ENCODE results near the gene TUBB4A. TPM values are rescaled to one million over a fixed set of nuclear protein-coding genes. Genes with fewer than 3 reads are reported as not detected.

Gene TUBB4A
- total RNA-seq, 2 experiments from 2014 or later, result 4.8 to 5.1 TPM

GRCh38 chr19:6451583-6452222 lies 50.4 kb downstream of the TUBB4A start:
- H3K9me3 Mint-ChIP-seq (ENCODE audit: low read depth), result peaks cover 18% of the 10 kb centered on the region
- no peaks in the 10 kb centered on the region for H3K4me1 Mint-ChIP-seq
- ChIA-PET POLR2A (no interaction called here), CTCF (interaction anchor here (1.0 kb wide), 1 partner anchor 73 kb away, joined by 3 read pairs; no protein-coding TSS in a partner anchor)
- H3K36me3 Mint-ChIP-seq (ENCODE audit: low read depth), result peaks cover 43% of the 10 kb centered on the region
- no peak overlapping the region for H3K4me3 Mint-ChIP-seq
- H3K27me3 Mint-ChIP-seq, result no peaks in the 10 kb centered on the region
- intact Hi-C loops (cut with DNase I, micrococcal nuclease), result no loop called here
- H3K27ac Mint-ChIP-seq, result no peak overlapping the region
- DNase-seq, result no peak
- ATAC-seq, result no peak

- DNase-seq (no peak), ATAC-seq (no peak)
- Mint-ChIP-seq H3K4me1 (no peaks in the 10 kb centered on the region), H3K4me3 (no peak overlapping the region), H3K9me3 (ENCODE audit: low read depth) (peaks cover 11% of the 10 kb centered on the region), H3K27ac (no peak overlapping the region), H3K36me3 (ENCODE audit: low read depth) (peaks cover 34% of the 10 kb centered on the region), H3K27me3 (no peaks in the 10 kb centered on the region)
- POLR2A ChIA-PET, result no interaction called here
- CTCF ChIA-PET, result no interaction called here
- intact Hi-C loops (cut with DNase I, micrococcal nuclease), result no loop called here
Observed at GRCh38 chr19:6450166-6450565, 51.9 kb downstream of the TUBB4A start.

DNA sequence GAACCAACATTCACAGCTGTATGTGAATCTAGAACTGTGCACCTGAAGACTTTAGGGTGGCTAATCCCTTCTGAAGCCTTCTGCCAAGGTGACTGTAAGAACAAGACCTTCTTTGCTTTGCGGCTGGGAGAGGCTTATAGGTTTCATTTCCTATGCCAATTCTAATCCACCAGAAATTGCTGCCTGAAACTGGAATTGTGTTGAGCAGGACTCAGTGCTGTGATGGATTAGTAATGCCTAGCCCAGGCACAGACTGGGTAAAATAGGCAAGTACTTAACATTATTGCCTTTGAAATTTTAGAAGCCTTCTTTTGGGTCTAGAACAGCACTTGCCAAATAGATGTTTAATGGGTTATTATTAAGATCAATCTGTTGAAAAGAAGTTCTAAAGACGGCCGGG lies 54.1 kb downstream of the TUBB4A start:
- DNase-seq (no peak), ATAC-seq (no peak)
- Mint-ChIP-seq H3K36me3 (ENCODE audit: low read depth) (peaks cover 17% of the 10 kb centered on the region), H3K4me1 (no peaks in the 10 kb centered on the region), H3K4me3 (no peak overlapping the region), H3K9me3 (ENCODE audit: low read depth) (peaks cover 1% of the 10 kb centered on the region), H3K27ac (no peak overlapping the region), H3K27me3 (no peaks in the 10 kb centered on the region)
- intact Hi-C loops (cut with DNase I, micrococcal nuclease), result no loop called here
- ChIA-PET CTCF (interaction anchor here (0.6 kb wide), 1 partner anchor 155 kb away, joined by 3 read pairs; no protein-coding TSS in a partner anchor), POLR2A (no interaction called here)

DNA sequence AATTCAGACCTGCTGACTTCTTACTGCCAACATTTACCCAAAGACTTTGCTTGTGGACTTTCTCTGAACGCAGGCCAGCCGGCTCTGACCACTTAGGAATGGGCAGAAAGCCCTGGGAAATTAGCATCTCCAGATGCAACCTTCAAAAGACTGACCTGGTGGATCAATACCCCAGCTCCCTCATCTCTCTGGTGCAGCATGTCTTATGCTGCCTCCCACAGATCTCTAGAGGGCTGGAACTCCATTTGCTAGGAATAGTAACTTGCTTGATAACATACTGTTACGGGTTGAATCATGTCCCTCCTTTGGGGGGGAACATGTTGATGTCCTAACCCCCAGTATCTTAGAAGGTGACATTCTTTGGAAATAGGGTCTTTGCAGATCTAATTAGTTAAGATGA lies 55.7 kb downstream of the TUBB4A start:
- no peak overlapping the region for H3K4me3 Mint-ChIP-seq
- CTCF ChIA-PET, result no interaction called here

More for the DNA sequence above, 55.7 kb downstream of the TUBB4A start:
- Mint-ChIP-seq H3K4me1 (no peaks in the 10 kb centered on the region), H3K36me3 (ENCODE audit: low read depth) (peaks cover 12% of the 10 kb centered on the region), H3K27me3 (no peaks in the 10 kb centered on the region), H3K9me3 (ENCODE audit: low read depth) (peaks cover 1% of the 10 kb centered on the region), H3K27ac (no peak overlapping the region)
- POLR2A ChIA-PET, result no interaction called here
- intact Hi-C loops (cut with DNase I, micrococcal nuclease), result no loop called here
- ATAC-seq (no peak), DNase-seq (no peak)

Other genes starting within 250 kb of the TUBB4A start
- 10 to 100 TPM; 45.0 to 46.6 TPM for gene MLLT1, start 222.3 kb downstream of the TUBB4A start, total RNA-seq
- gene ACER1, start 168.7 kb downstream of the TUBB4A start, total RNA-seq, result not detected
- gene CLPP, start 140.8 kb downstream of the TUBB4A start, total RNA-seq, result 100 to 1,000 TPM; 197 to 245 TPM
- gene ALKBH7, start 129.5 kb downstream of the TUBB4A start, total RNA-seq, result 10 to 100 TPM; 22.8 to 44.7 TPM
- 1 to 10 TPM; 1.4 to 1.8 TPM for gene PSPN, start 126.4 kb downstream of the TUBB4A start, total RNA-seq
- 10 to 100 TPM; 60.9 to 78.5 TPM for gene GTF2F1, start 109.1 kb downstream of the TUBB4A start, total RNA-seq
- gene KHSRP, start 77.5 kb downstream of the TUBB4A start, total RNA-seq, result 100 to 1,000 TPM; 363 to 380 TPM
- under 1 TPM; 0.46 to 0.64 TPM for gene SLC25A41, start 68.5 kb downstream of the TUBB4A start, total RNA-seq
- 10 to 100 TPM; 18.6 to 19.2 TPM for gene SLC25A23, start 42.5 kb downstream of the TUBB4A start, total RNA-seq
- gene CRB3, start 38.0 kb downstream of the TUBB4A start, total RNA-seq, result 1 to 10 TPM; 1.2 to 1.8 TPM
- 10 to 100 TPM; 49.5 to 56.3 TPM for gene DENND1C, start 20.5 kb downstream of the TUBB4A start, total RNA-seq
- under 1 TPM; 0.49 to 0.57 TPM for gene TNFSF9, start 28.7 kb upstream of the TUBB4A start, total RNA-seq
- 1 to 10 TPM; 3.3 to 3.6 TPM for gene CD70, start 88.8 kb upstream of the TUBB4A start, total RNA-seq
- 10 to 100 TPM; 31.8 to 33.0 TPM for gene TNFSF14, start 167.9 kb upstream of the TUBB4A start, total RNA-seq
- 1 to 10 TPM in 1 of 2 experiments, under 1 TPM in 1; 0.93 to 1.0 TPM for gene C3, start 218.3 kb upstream of the TUBB4A start, total RNA-seq
- 10 to 100 TPM; 58.8 to 59.9 TPM for gene GPR108, start 235.3 kb upstream of the TUBB4A start, total RNA-seq
- 10 to 100 TPM; 45.1 to 50.0 TPM for gene TRIP10, start 237.4 kb upstream of the TUBB4A start, total RNA-seq

All from activated CD4-positive, alpha-beta T cell treated with anti-CD3 and anti-CD28 coated beads for 36 hours (primary cell).